Nephron progenitor cell (in vitro differentiated cells): Measurements from ENCODE around the gene KLHL36.
A peak's percentile ranks its signal among the peaks of the same experiment; 100 is the strongest.

ENCODE experiments used
- DNase-seq: peaks from one replicate; pipeline ENCODE4 v3.0.0; 2021
- H3K27ac Mint-ChIP-seq: 2 replicates; pipeline ENCODE4 v1.8.0; 2021; ENCODE audit warnings: mild to moderate bottlenecking, moderate library complexity, mixed read lengths
- H3K27me3 Mint-ChIP-seq: 2 replicates; pipeline ENCODE4 v1.8.0; 2021; ENCODE audit warnings: mild to moderate bottlenecking, low read depth, mixed read lengths; ENCODE audit not compliant: poor library complexity
- H3K36me3 Mint-ChIP-seq: 2 replicates; pipeline ENCODE4 v1.8.0; 2021; ENCODE audit warnings: low read depth, mixed read lengths
- H3K4me1 Mint-ChIP-seq: 2 replicates; pipeline ENCODE4 v1.8.0; 2021; ENCODE audit warnings: mixed read lengths
- H3K4me3 Mint-ChIP-seq: 2 replicates; pipeline ENCODE4 v1.8.0; 2021; ENCODE audit warnings: mild to moderate bottlenecking, moderate library complexity, mixed read lengths
- H3K9me3 Mint-ChIP-seq: 2 replicates; pipeline ENCODE4 v1.8.0; 2021; ENCODE audit warnings: mild to moderate bottlenecking, moderate library complexity, mixed read lengths
- TF ChIP-seq, protein P1 (sequence below): fragments of 200-600 bp; sonication (generic); IDR thresholded peaks from 2 replicates; pipeline ENCODE4 v1.5.0; 2021; ENCODE audit warnings: antibody characterized with exemption

Gene KLHL36

GRCh38 chr16:84704253-84704652 lies 55.9 kb downstream of the KLHL36 start:
- no peak overlapping the region for H3K4me3 Mint-ChIP-seq
- H3K9me3 Mint-ChIP-seq: no peaks in the 10 kb centered on the region
- no peaks in the 10 kb centered on the region for H3K27me3 Mint-ChIP-seq
- TF ChIP-seq, protein P1, sequence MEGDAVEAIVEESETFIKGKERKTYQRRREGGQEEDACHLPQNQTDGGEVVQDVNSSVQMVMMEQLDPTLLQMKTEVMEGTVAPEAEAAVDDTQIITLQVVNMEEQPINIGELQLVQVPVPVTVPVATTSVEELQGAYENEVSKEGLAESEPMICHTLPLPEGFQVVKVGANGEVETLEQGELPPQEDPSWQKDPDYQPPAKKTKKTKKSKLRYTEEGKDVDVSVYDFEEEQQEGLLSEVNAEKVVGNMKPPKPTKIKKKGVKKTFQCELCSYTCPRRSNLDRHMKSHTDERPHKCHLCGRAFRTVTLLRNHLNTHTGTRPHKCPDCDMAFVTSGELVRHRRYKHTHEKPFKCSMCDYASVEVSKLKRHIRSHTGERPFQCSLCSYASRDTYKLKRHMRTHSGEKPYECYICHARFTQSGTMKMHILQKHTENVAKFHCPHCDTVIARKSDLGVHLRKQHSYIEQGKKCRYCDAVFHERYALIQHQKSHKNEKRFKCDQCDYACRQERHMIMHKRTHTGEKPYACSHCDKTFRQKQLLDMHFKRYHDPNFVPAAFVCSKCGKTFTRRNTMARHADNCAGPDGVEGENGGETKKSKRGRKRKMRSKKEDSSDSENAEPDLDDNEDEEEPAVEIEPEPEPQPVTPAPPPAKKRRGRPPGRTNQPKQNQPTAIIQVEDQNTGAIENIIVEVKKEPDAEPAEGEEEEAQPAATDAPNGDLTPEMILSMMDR: no peak
- no peak overlapping the region for H3K27ac Mint-ChIP-seq
- no peak for DNase-seq
- H3K36me3 Mint-ChIP-seq: peaks cover 37% of the 10 kb centered on the region
- H3K4me1 Mint-ChIP-seq: peaks cover 66% of the 10 kb centered on the region

- H3K4me1 Mint-ChIP-seq: peaks cover 77% of the 10 kb centered on the region
- no peaks in the 10 kb centered on the region for H3K9me3 Mint-ChIP-seq
- DNase-seq: no peak
- TF ChIP-seq, protein P1: no peak
- no peak overlapping the region for H3K4me3 Mint-ChIP-seq
- H3K36me3 Mint-ChIP-seq: peaks cover 41% of the 10 kb centered on the region
- no peaks in the 10 kb centered on the region for H3K27me3 Mint-ChIP-seq
- H3K27ac Mint-ChIP-seq: no peak overlapping the region
Observed at GRCh38 chr16:84706856-84707255, 58.5 kb downstream of the KLHL36 start.

DNA sequence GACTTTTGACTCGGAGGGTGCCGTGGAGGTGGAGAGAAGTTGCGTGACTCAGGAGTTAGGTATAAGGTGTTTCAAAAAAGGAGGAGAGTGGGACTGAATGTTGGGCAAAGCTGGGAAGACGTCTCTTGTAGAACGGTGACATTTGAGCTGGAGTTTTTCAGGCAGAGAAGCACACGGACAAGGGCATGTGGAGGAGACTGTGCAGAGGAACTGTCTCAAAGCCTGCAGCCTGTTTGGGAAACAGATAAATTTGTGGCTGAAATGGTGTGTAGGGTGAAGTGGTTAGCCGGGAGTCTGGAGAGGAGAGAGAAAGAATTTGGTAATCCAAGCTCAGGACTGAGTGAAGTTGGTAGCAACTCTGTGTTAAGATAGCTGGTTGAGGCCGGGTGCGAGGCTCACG lies 61.3 kb downstream of the KLHL36 start:
- Mint-ChIP-seq H3K27me3 (no peaks in the 10 kb centered on the region), H3K27ac (peak overlapping the region; percentile 94), H3K9me3 (no peaks in the 10 kb centered on the region), H3K36me3 (peaks cover 30% of the 10 kb centered on the region), H3K4me1 (peaks cover 83% of the 10 kb centered on the region), H3K4me3 (peak overlapping the region; percentile 44)
- no peak for DNase-seq
- TF ChIP-seq, protein P1: no peak

DNA sequence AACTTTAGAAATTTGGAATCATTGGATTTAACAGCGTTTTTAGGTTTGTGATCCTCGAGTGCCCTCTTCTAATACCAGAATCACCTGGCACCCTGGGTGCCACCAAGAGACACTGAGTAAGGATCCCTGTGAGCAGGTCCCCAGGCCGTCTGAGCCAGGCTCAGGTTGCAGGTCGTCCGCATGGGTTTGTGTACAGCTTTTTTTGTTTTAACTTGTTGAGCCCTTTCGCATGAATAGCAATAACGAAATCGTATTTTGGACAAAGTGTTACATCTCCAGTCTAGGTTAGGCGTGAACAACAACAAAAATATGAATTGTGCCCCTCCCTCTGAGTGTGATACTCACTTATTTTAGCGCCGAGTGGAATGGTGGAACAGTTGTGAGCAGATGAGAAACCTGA lies 62.4 kb downstream of the KLHL36 start:
- DNase-seq: no peak
- TF ChIP-seq, protein P1: no peak
- H3K4me1 Mint-ChIP-seq: peaks cover 83% of the 10 kb centered on the region
- H3K27me3 Mint-ChIP-seq: no peaks in the 10 kb centered on the region
- no peaks in the 10 kb centered on the region for H3K9me3 Mint-ChIP-seq
- peaks cover 19% of the 10 kb centered on the region for H3K36me3 Mint-ChIP-seq
- H3K4me3 Mint-ChIP-seq: no peak overlapping the region
- H3K27ac Mint-ChIP-seq: peak overlapping the region; percentile 66
